Keratinocyte (primary cell): ENCODE data around the gene C17orf75.

Source experiments
- CTCF ChIP-seq, 3 experiments: IDR thresholded peaks in 1 of 3; conservative IDR thresholded peaks in 1 of 3; optimal IDR thresholded peaks in 1 of 3; 2 replicates in 2 of 3; 3 replicates in 1 of 3; pipeline versions ENCODE3 to v1.5.1; 2011; ENCODE audit warnings: low read length in 3 of 3, mild to moderate bottlenecking in 3 of 3, moderate library complexity in 2 of 3, control low read depth in 1 of 3, inconsistent platforms in 1 of 3; ENCODE audit not compliant: insufficient read depth in 2 of 3; ENCODE audit errors: extremely low read depth in 1 of 3
- EZH2 ChIP-seq: IDR thresholded peaks from one replicate; pipeline ENCODE4 v1.6.1; 2012; ENCODE audit warnings: inconsistent platforms, mild to moderate bottlenecking, low read length, moderate library complexity

DNA sequence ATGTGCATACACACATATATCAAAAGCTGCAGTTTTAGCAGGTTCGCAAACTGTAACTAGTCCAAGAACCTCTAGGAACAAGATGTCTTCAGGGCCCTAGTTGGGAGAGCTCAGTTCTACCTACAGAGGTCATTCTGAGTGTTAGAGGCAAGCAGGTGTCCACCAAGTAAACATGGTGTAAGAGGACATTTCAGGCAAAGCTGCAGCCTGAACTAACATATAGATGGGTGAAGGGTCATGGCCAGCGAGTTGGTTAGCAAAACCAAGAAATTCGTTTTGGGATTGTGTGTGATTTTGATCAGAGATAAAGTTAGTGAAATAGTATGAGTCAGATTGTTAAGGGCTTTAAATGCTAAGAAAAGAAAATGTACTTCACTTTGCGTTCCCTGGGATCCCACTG lies 24.6 kb downstream of the C17orf75 start:
- TF ChIP-seq EZH2 = no peak
- no peak for TF ChIP-seq CTCF (optimal IDR thresholded peaks at IDR 0.05 in 1 of 3, IDR thresholded peaks at IDR 0.05 in 1 of 3, conservative IDR thresholded peaks at IDR 0.05 in 1 of 3; ENCODE audit: extremely low read depth in 1 of 3, insufficient read depth in 2 of 3, low read length in 3 of 3)
